Astrocyte (in vitro differentiated cells and primary cell): ENCODE measurements around the gene PPP2R5E. TPM values are rescaled to one million over a fixed set of nuclear protein-coding genes. Genes with fewer than 3 reads are reported as not detected.
A peak's percentile ranks its signal among the peaks of the same experiment; 100 is the strongest.

Experiments used
- DNase-seq: peaks from one replicate; pipeline ENCODE4 v3.0.0-alpha.2; 2010; ENCODE audit warnings: low read depth
- FAIRE-seq: peaks from 2 replicates; lab custom pipeline; 2011; peaks lifted over from hg19 to GRCh38; lab: Jason Lieb, UNC
- H2AFZ ChIP-seq: 2 replicates; pipeline ENCODE4 v1.6.0; 2012; ENCODE audit warnings: low read depth, low read length, inconsistent platforms
- H3K27ac ChIP-seq: 2 replicates; pipeline ENCODE4 v1.5.1; 2011; ENCODE audit warnings: low read depth, low read length, inconsistent platforms
- H3K27me3 ChIP-seq: 2 replicates; pipeline ENCODE4 v1.6.0; 2011; ENCODE audit warnings: low read length, inconsistent platforms; ENCODE audit not compliant: insufficient read depth
- H3K36me3 ChIP-seq: 2 replicates; pipeline ENCODE4 v1.5.1; 2011; ENCODE audit warnings: low read length, inconsistent platforms; ENCODE audit not compliant: insufficient read depth
- H3K4me1 ChIP-seq: 2 replicates; pipeline ENCODE4 v1.5.1; 2011; ENCODE audit warnings: low read length, inconsistent platforms; ENCODE audit not compliant: insufficient read depth
- H3K4me2 ChIP-seq: 2 replicates; pipeline ENCODE4 v1.6.0; 2012; ENCODE audit warnings: low read length, inconsistent platforms
- H3K4me3 ChIP-seq: 2 replicates; pipeline ENCODE4 v1.5.1; 2011; ENCODE audit warnings: low read depth, mild to moderate bottlenecking, low read length, inconsistent platforms; ENCODE audit not compliant: insufficient read depth
- H3K79me2 ChIP-seq: 2 replicates; pipeline ENCODE4 v1.6.0; 2012; ENCODE audit warnings: mild to moderate bottlenecking, low read length, inconsistent platforms; ENCODE audit not compliant: insufficient read depth
- H3K9ac ChIP-seq: 2 replicates; pipeline ENCODE4 v1.6.0; 2012; ENCODE audit warnings: mild to moderate bottlenecking, low read length, inconsistent platforms
- H3K9me3 ChIP-seq: 2 replicates; pipeline ENCODE4 v1.5.1; 2012; ENCODE audit warnings: low read depth, mild to moderate bottlenecking, low read length, inconsistent platforms; ENCODE audit not compliant: insufficient read depth
- H4K20me1 ChIP-seq: 2 replicates; pipeline ENCODE4 v1.6.0; 2012; ENCODE audit warnings: low read length, inconsistent platforms; ENCODE audit not compliant: insufficient read depth
- H3K27ac Mint-ChIP-seq: one replicate; pipeline ENCODE4 v1.8.0; 2021; ENCODE audit warnings: mild to moderate bottlenecking, mixed read lengths; ENCODE audit not compliant: unreplicated experiment
- H3K27me3 Mint-ChIP-seq: one replicate; pipeline ENCODE4 v1.8.0; 2021; ENCODE audit warnings: low read depth, mixed read lengths; ENCODE audit not compliant: unreplicated experiment
- H3K36me3 Mint-ChIP-seq: one replicate; pipeline ENCODE4 v1.8.0; 2021; ENCODE audit warnings: low read depth, mixed read lengths; ENCODE audit not compliant: unreplicated experiment
- H3K4me1 Mint-ChIP-seq: one replicate; pipeline ENCODE4 v1.8.0; 2021; ENCODE audit warnings: low read depth, mixed read lengths; ENCODE audit not compliant: unreplicated experiment
- H3K4me3 Mint-ChIP-seq: one replicate; pipeline ENCODE4 v1.8.0; 2021; ENCODE audit warnings: mild to moderate bottlenecking, moderate library complexity, mixed read lengths; ENCODE audit not compliant: unreplicated experiment
- H3K9me3 Mint-ChIP-seq: one replicate; pipeline ENCODE4 v1.8.0; 2021; ENCODE audit warnings: mild to moderate bottlenecking, mixed read lengths; ENCODE audit not compliant: unreplicated experiment
- CTCF ChIP-seq: IDR thresholded peaks from 2 replicates; pipeline ENCODE4 v1.5.1; 2011; ENCODE audit warnings: low read depth, mild to moderate bottlenecking, inconsistent platforms, low read length, moderate library complexity; ENCODE audit not compliant: insufficient read depth
- EZH2 ChIP-seq: IDR thresholded peaks from 2 replicates; pipeline ENCODE4 v1.6.1; 2012; ENCODE audit warnings: mild to moderate bottlenecking, low read length, inconsistent platforms; ENCODE audit not compliant: insufficient read depth
- total RNA-seq: library from RNA; stranded (reverse); gene quantifications from 2 replicates; pipeline ENCODE4 v1.2.1, GENCODE V29; 2021

PPP2R5E gene
- total RNA-seq, 1 donor from 2014 or later, result 69.3 TPM

- peaks cover 17% of the 10 kb centered on the region for H3K4me1 Mint-ChIP-seq
- no peak overlapping the region for H3K4me2 ChIP-seq
- H3K36me3 ChIP-seq, result no peaks in the 10 kb centered on the region
- H4K20me1 ChIP-seq, result peaks cover 78% of the 10 kb centered on the region
- H3K9me3 ChIP-seq, result no peaks in the 10 kb centered on the region
- no peak for DNase-seq
- no peak overlapping the region for H3K4me3 ChIP-seq
- TF ChIP-seq CTCF (no peak), EZH2 (no peak)
- H3K79me2 ChIP-seq, result peaks cover 84% of the 10 kb centered on the region
- no peak overlapping the region for H3K27ac Mint-ChIP-seq
- peaks cover 12% of the 10 kb centered on the region for H3K4me1 ChIP-seq
- H3K27me3 Mint-ChIP-seq, result no peaks in the 10 kb centered on the region
- no peak overlapping the region for H3K9ac ChIP-seq
- no peak overlapping the region for H2AFZ ChIP-seq
- H3K27me3 ChIP-seq, result no peaks in the 10 kb centered on the region
- no peak overlapping the region for H3K4me3 Mint-ChIP-seq
- H3K9me3 Mint-ChIP-seq, result no peaks in the 10 kb centered on the region
- H3K36me3 Mint-ChIP-seq, result no peaks in the 10 kb centered on the region
- no peak overlapping the region for H3K27ac ChIP-seq
- no peak for FAIRE-seq
Observed at GRCh38 chr14:63457498-63457897, 85.7 kb downstream of the PPP2R5E start.

GRCh38 chr14:63454863-63455622, 88.1 kb downstream of the PPP2R5E start:
- FAIRE-seq (no peak), DNase-seq (peak; percentile 69)
- peaks cover 15% of the 10 kb centered on the region for H3K4me1 ChIP-seq
- peaks cover 87% of the 10 kb centered on the region for H3K79me2 ChIP-seq
- H3K27me3 ChIP-seq, result no peaks in the 10 kb centered on the region
- peaks cover 3% of the 10 kb centered on the region for H3K36me3 ChIP-seq
- H3K9ac ChIP-seq, result no peak overlapping the region
- peaks cover 73% of the 10 kb centered on the region for H4K20me1 ChIP-seq
- H3K4me3 ChIP-seq, result no peak overlapping the region
- no peak overlapping the region for H3K27ac ChIP-seq
- no peaks in the 10 kb centered on the region for H3K9me3 ChIP-seq
- H2AFZ ChIP-seq, result no peak overlapping the region
- Mint-ChIP-seq H3K27ac (peak overlapping the region; percentile 15), H3K4me1 (peaks cover 17% of the 10 kb centered on the region), H3K9me3 (no peaks in the 10 kb centered on the region), H3K4me3 (no peak overlapping the region), H3K36me3 (peaks cover 4% of the 10 kb centered on the region), H3K27me3 (no peaks in the 10 kb centered on the region)
- H3K4me2 ChIP-seq, result peak overlapping the region; percentile 3
- TF ChIP-seq EZH2 (no peak), CTCF (no peak)

GRCh38 chr14:63454436-63454835, 88.7 kb downstream of the PPP2R5E start:
- Histone ChIP-seq H3K79me2 (peaks cover 86% of the 10 kb centered on the region), H3K4me3 (no peak overlapping the region), H4K20me1 (peaks cover 73% of the 10 kb centered on the region), H3K9me3 (no peaks in the 10 kb centered on the region), H3K36me3 (peaks cover 3% of the 10 kb centered on the region), H3K9ac (no peak overlapping the region), H3K4me1 (peaks cover 15% of the 10 kb centered on the region), H3K27me3 (no peaks in the 10 kb centered on the region), H3K4me2 (no peak overlapping the region), H2AFZ (no peak overlapping the region), H3K27ac (no peak overlapping the region)
- Mint-ChIP-seq H3K4me1 (peaks cover 17% of the 10 kb centered on the region), H3K9me3 (no peaks in the 10 kb centered on the region), H3K27me3 (no peaks in the 10 kb centered on the region), H3K27ac (no peak overlapping the region), H3K4me3 (no peak overlapping the region), H3K36me3 (peaks cover 4% of the 10 kb centered on the region)
- FAIRE-seq (no peak), DNase-seq (no peak)
- TF ChIP-seq EZH2 (no peak), CTCF (no peak)
